ENCODE measurements around the gene MXRA5.

DNA sequence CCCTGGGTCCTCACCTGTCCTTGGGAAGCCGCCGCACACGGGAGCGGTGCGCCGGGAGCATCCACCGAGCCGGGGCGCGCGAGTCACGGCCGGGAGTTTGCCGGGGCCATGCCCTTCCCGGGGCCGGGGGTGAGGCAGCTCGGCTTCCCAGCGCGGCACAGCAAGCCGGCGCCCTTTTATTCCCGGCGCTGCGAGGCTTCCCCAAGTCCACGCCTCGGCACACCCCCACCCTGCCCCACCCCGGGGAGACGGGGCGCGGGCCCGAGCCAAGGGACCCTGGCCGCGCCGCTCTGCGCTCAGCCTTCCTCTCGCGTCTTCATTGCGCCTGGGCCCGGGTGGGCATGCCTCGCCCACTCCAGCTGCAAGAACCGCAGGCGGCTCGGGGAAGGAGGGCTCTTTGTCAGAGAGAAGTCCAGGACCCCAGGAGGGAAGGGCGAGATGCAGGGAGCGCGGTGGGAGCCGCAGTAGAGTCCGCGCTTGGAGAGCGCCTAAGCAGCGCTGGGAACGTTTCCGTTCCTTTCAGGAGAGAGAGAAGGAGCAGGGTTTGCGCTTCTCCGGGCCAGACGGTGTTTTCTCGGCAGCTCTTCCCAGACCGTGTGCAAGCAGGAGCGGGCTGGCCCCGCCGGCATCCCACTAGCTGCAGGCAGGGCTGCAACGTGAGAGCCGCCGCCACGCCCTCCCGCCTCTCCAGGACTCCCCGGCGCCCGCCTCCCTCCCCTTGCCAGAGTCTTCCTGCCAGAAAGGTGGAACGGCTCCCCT lies at the start of gene MXRA5:
- no peak for TF ChIP-seq CTCF (IDR thresholded peaks at IDR 0.05; ENCODE audit: insufficient read depth, low read length)
- TF ChIP-seq GABPA (IDR thresholded peaks at IDR 0.05; ENCODE audit: low read depth): no peak
- no peak for TF ChIP-seq REST (IDR thresholded peaks at IDR 0.05; ENCODE audit: insufficient replicate concordance, low read depth)

Data from HL-60 (cell line).